Loucy (cell line): Measurements from ENCODE around the gene SCN8A.

Source experiments
- CTCF ChIP-seq: fragments of 200-600 bp; sonication (generic); conservative IDR thresholded peaks from 2 replicates; pipeline ENCODE4 v1.5.1; 2014; ENCODE audit warnings: mild to moderate bottlenecking, antibody characterized with exemption, low read length
- EZH2phosphoT487 ChIP-seq: fragments of 200-600 bp; IDR thresholded peaks from 2 replicates; pipeline ENCODE4 v1.6.1; 2018; ENCODE audit warnings: antibody characterized with exemption, mild to moderate bottlenecking, moderate library complexity, borderline replicate concordance

GRCh38 chr12:51760231-51760630 lies 169.2 kb downstream of the SCN8A start:
- TF ChIP-seq CTCF (no peak), EZH2phosphoT487 (no peak)
